NCI-H1436 (cell line): ENCODE data around the gene CPT1B.
"Not testable (repeated sequence)": the region's sequence is repeated elsewhere in the genome, so short reads cannot be mapped to it uniquely, and the experiment has no call there.

Source experiments
- DNase-seq: peaks from one replicate; lab custom pipeline; 2025; lab: John Stamatoyannopoulos, UW

The CPT1B gene

GRCh38 chr22:50545522-50546325, 32.5 kb downstream of the CPT1B start, which contains the start of gene KLHDC7B:
Gene KLHDC7B, plus strand, starts transcription at chr22:50545899. Its CDS starts 345 bp downstream, at chr22:50546244.
- no peak for DNase-seq

GRCh38 chr22:50544746-50545253, 33.4 kb downstream of the CPT1B start:
- DNase-seq: no peak

- peak; percentile 59 for DNase-seq
Measured at GRCh38 chr22:50544078-50544745, 34.0 kb downstream of the CPT1B start.

GRCh38 chr22:50542416-50542927, 35.8 kb downstream of the CPT1B start:
- DNase-seq: no peak

- DNase-seq: not testable (repeated sequence)
Measured at GRCh38 chr22:50541667-50542026, 36.6 kb downstream of the CPT1B start.

GRCh38 chr22:50540381-50540780, 37.8 kb downstream of the CPT1B start:
- no peak for DNase-seq

- DNase-seq: no peak
Measured at GRCh38 chr22:50537765-50538164, 40.5 kb downstream of the CPT1B start.

- no peak for DNase-seq
Measured at GRCh38 chr22:50536226-50536625, 42.0 kb downstream of the CPT1B start.

GRCh38 chr22:50535113-50535512, 43.1 kb downstream of the CPT1B start:
- DNase-seq: no peak

GRCh38 chr22:50533856-50534711, 44.1 kb downstream of the CPT1B start:
- DNase-seq: not testable (repeated sequence)

GRCh38 chr22:50532824-50533796, 45.1 kb downstream of the CPT1B start:
- no peak for DNase-seq

- no peak for DNase-seq
Measured at GRCh38 chr22:50531962-50532674, 46.1 kb downstream of the CPT1B start.

GRCh38 chr22:50531546-50531961, 46.7 kb downstream of the CPT1B start:
- no peak for DNase-seq

GRCh38 chr22:50530877-50531545, 47.2 kb downstream of the CPT1B start:
- peak; percentile 36 for DNase-seq

GRCh38 chr22:50530580-50530876, 47.7 kb downstream of the CPT1B start:
- no peak for DNase-seq

- DNase-seq: no peak
Measured at GRCh38 chr22:50529897-50530579, 48.2 kb downstream of the CPT1B start, which contains the start of gene TYMP. Gene TYMP, minus strand, starts transcription at chr22:50530012. Its CDS starts 303 bp downstream, at chr22:50529709.

GRCh38 chr22:50529416-50529896, 48.8 kb downstream of the CPT1B start:
- DNase-seq: no peak

- DNase-seq: no peak
Measured at GRCh38 chr22:50528682-50529415, 49.4 kb downstream of the CPT1B start.
